GM12878 (cell line): ENCODE data around the gene HTR2B. TPM values are rescaled to one million over a fixed set of nuclear protein-coding genes. Genes with fewer than 3 reads are reported as not detected.

Experiments
- ATAC-seq: fragments of 200-7000 bp; cut with Tn5 transposase; 3 replicates; pipeline ENCODE4 v1.9.1; 2020; ENCODE audit warnings: mild to moderate bottlenecking, moderate library complexity
- BruUV-seq: library from RNA; stranded (reverse); fragments of 400-500 nt; replicated peaks from 2 replicates; lab custom pipeline; 2021; lab: Mats Ljungman, UMichigan
- CTCF ChIA-PET: fragments of 300-600 bp; sonication (Branson Sonifier 250); formaldehyde crosslinking; extraction: SDS; loops from one replicate; lab custom pipeline; 2021; ENCODE audit warnings: inconsistent platforms; lab: Yijun Ruan, JAX
- POLR2A ChIA-PET: fragments of 350-600 bp; formaldehyde crosslinking; extraction: SDS; loops from one replicate; lab custom pipeline; 2021; ENCODE audit warnings: inconsistent platforms; lab: Charles Lee
- RAD21 ChIA-PET: fragments of 300-600 bp; sonication (Branson Sonifier 250); formaldehyde crosslinking; loops from one replicate; lab custom pipeline; 2023; ENCODE audit warnings: antibody characterized with exemption; ENCODE audit not compliant: unreplicated experiment; lab: Charles Lee
- SMC1A ChIA-PET: fragments of 300-600 bp; sonication (Branson Sonifier 250); formaldehyde crosslinking; loops from one replicate; lab custom pipeline; 2023; ENCODE audit not compliant: unreplicated experiment, uncharacterized antibody; lab: Charles Lee
- DNase-seq: peaks from one replicate; pipeline ENCODE4 v3.0.0-alpha.2; 2011; ENCODE audit warnings: low read depth, low spot score
- FAIRE-seq: peaks from 3 replicates; lab custom pipeline; 2011; peaks lifted over from hg19 to GRCh38; lab: Jason Lieb, UNC
- H2AFZ ChIP-seq: 2 replicates; pipeline ENCODE4 v1.6.0; 2011; ENCODE audit warnings: low read depth, low read length, control low read depth; ENCODE audit not compliant: control insufficient read depth
- H3K27ac ChIP-seq: 2 replicates; pipeline ENCODE4 v1.5.1; 2011; ENCODE audit warnings: control low read depth; ENCODE audit not compliant: control insufficient read depth, insufficient read depth
- H3K27me3 ChIP-seq, 2 experiments: replicated peaks in 1 of 2; 2 replicates each; pipeline versions ENCODE4 v1.6.0 to v1.6.1; 2011; ENCODE audit warnings: low read length in 1 of 2; ENCODE audit not compliant: control insufficient read depth in 2 of 2, insufficient read depth in 2 of 2
- H3K36me3 ChIP-seq, 2 experiments: 2 replicates each; pipeline ENCODE4 v1.5.1; 2011; ENCODE audit warnings: low read length in 1 of 2; ENCODE audit not compliant: control insufficient read depth in 2 of 2, insufficient read depth in 2 of 2
- H3K4me1 ChIP-seq: 2 replicates; pipeline ENCODE4 v1.6.1; 2011; ENCODE audit warnings: mild to moderate bottlenecking, low read length, moderate library complexity, mixed read lengths; ENCODE audit not compliant: control insufficient read depth, insufficient read depth
- H3K4me2 ChIP-seq: 2 replicates; pipeline ENCODE4 v1.6.0; 2011; ENCODE audit warnings: control low read depth; ENCODE audit not compliant: control insufficient read depth, insufficient read depth
- H3K4me3 ChIP-seq: fragments of 200-600 bp; sonication (generic); 2 replicates; pipeline ENCODE4 v1.5.1; 2016
- H3K79me2 ChIP-seq: 2 replicates; pipeline ENCODE4 v1.6.0; 2011; ENCODE audit warnings: low read length; ENCODE audit not compliant: control insufficient read depth, insufficient read depth
- H3K9ac ChIP-seq: 2 replicates; pipeline ENCODE4 v1.8.0; 2011; ENCODE audit warnings: low read length, control low read depth, mixed read lengths; ENCODE audit not compliant: control insufficient read depth, insufficient read depth
- H3K9me3 ChIP-seq: replicated peaks from 3 replicates; pipeline ENCODE4 v1.5.1; 2011; ENCODE audit warnings: mild to moderate bottlenecking, low read length; ENCODE audit not compliant: control insufficient read depth, insufficient read depth
- H4K20me1 ChIP-seq: 2 replicates; pipeline ENCODE4 v1.6.0; 2011; ENCODE audit not compliant: control insufficient read depth, insufficient read depth
- ASH2L ChIP-seq: fragments of 300-600, 200-600 bp; sonication (generic); IDR thresholded peaks from 2 replicates; pipeline ENCODE4 v1.6.1; 2017; ENCODE audit warnings: low read depth, mild to moderate bottlenecking, borderline replicate concordance
- BCL3 ChIP-seq: IDR thresholded peaks from 2 replicates; pipeline ENCODE4 v1.6.1; 2011; ENCODE audit warnings: borderline replicate concordance, low read depth, mild to moderate bottlenecking, moderate library complexity, low read length; ENCODE audit not compliant: insufficient read depth, poor library complexity, severe bottlenecking
- BRCA1 ChIP-seq: IDR thresholded peaks from 2 replicates; pipeline ENCODE4 v1.6.1; 2011; ENCODE audit warnings: low read depth, low read length, improper control_type of control experiment
- JUNB ChIP-seq: IDR thresholded peaks from 2 replicates; pipeline ENCODE4 v1.6.1; 2016; ENCODE audit warnings: antibody characterized with exemption, mild to moderate bottlenecking
- JUND ChIP-seq: IDR thresholded peaks from 2 replicates; pipeline ENCODE4 v1.6.1; 2012; ENCODE audit warnings: low read depth, mild to moderate bottlenecking, low read length, improper control_type of control experiment, moderate library complexity
- KLF5 ChIP-seq: fragments of 450-650 bp; IDR thresholded peaks from 2 replicates; pipeline ENCODE4 v1.6.1; 2014; ENCODE audit warnings: mild to moderate bottlenecking; ENCODE audit not compliant: partially characterized antibody
- MAX ChIP-seq: IDR thresholded peaks from 2 replicates; pipeline ENCODE4 v1.6.1; 2012; ENCODE audit warnings: low read depth, low read length, improper control_type of control experiment
- MXI1 ChIP-seq: fragments of 150-350 bp; IDR thresholded peaks from 2 replicates; pipeline ENCODE4 v1.6.1; 2011; ENCODE audit warnings: low read depth, mild to moderate bottlenecking, inconsistent platforms, low read length, improper control_type of control experiment
- NFYB ChIP-seq: IDR thresholded peaks from 2 replicates; pipeline ENCODE4 v1.6.1; 2011; ENCODE audit warnings: low read depth, mild to moderate bottlenecking, low read length, improper control_type of control experiment, moderate library complexity; ENCODE audit not compliant: insufficient read depth
- NRF1 ChIP-seq: conservative IDR thresholded peaks from 2 replicates; pipeline ENCODE4 v1.6.1; 2011; ENCODE audit warnings: mild to moderate bottlenecking, low read depth, low read length, improper control_type of control experiment
- POLR2A ChIP-seq: IDR thresholded peaks from 2 replicates; pipeline ENCODE4 v1.6.1; 2011; ENCODE audit warnings: low read depth, mild to moderate bottlenecking, low read length
- RCOR1 ChIP-seq: conservative IDR thresholded peaks from 2 replicates; pipeline ENCODE4 v1.6.1; 2012; ENCODE audit warnings: low read depth, low read length, improper control_type of control experiment
- SMAD1 ChIP-seq: fragments of 450-650 bp; IDR thresholded peaks from 2 replicates; pipeline ENCODE4 v1.6.1; 2018; ENCODE audit warnings: mild to moderate bottlenecking, low read depth; ENCODE audit not compliant: partially characterized antibody
- SUZ12 ChIP-seq: fragments of 200-600 bp; sonication (generic); IDR thresholded peaks from one replicate; pipeline ENCODE4 v1.6.1; 2018; ENCODE audit warnings: antibody characterized with exemption, mild to moderate bottlenecking; ENCODE audit not compliant: unreplicated experiment
- ZNF217 ChIP-seq: fragments of 450-650 bp; IDR thresholded peaks from 2 replicates; pipeline ENCODE4 v1.6.1; 2017; ENCODE audit warnings: antibody characterized with exemption, mild to moderate bottlenecking
- WGBS: methylation state at CpG from one replicate; pipeline ENCODE4 v1.1.6; 2016; ENCODE audit warnings: low lambda C conversion rate; ENCODE audit not compliant: insufficient replicate concordance, insufficient coverage; ENCODE audit errors: missing lambda C conversion rate; 5-methylcytosine and 5-hydroxymethylcytosine counted together
- in situ Hi-C: fragments of 300-500 bp; cut with MboI; formaldehyde crosslinking; loops from 9 replicates; pipeline ENCODE4 v1.14.3; 2018; ENCODE audit warnings: mixed read lengths
- intact Hi-C: fragments of 100-400 bp; cut with micrococcal nuclease; formaldehyde crosslinking; loops from one replicate; pipeline ENCODE4 v1.14.2; 2022; ENCODE audit not compliant: unreplicated experiment
- polyA plus RNA-seq, 11 experiments: library from polyadenylated mRNA; depleted of rRNA in 4 of 11; unstranded in 6 of 11; stranded (reverse) in 5 of 11; fragments of >200 nt; fragmentation: Nextera tagmentation in 4 of 11; fragmentation: Illumina TruSeq in 1 of 11; extraction: Ambion mirVana in 4 of 11; extraction: Trizol in 1 of 11; gene quantifications; 1 replicate in 1 of 11; 2 replicates in 10 of 11; pipeline versions ENCODE4 v1.2.1 to v1.2.3, GENCODE V29; 2011 to 2016; ENCODE audit warnings: inconsistent platforms in 2 of 11, missing spikeins in 2 of 11, low read depth in 1 of 11
- total RNA-seq, 4 experiments: library from RNA; depleted of rRNA in 3 of 4; stranded (reverse); fragments of >200 nt in 3 of 4; fragmentation: Illumina TruSeq in 1 of 4; extraction: Trizol in 1 of 4; gene quantifications; 2 replicates each; pipeline versions ENCODE4 v1.2.1 to v1.2.3, GENCODE V29; 2013 to 2021

Gene HTR2B
- total and polyA plus RNA-seq, 10 of the 15 experiments (the other 5 are each of a cell fraction or from before 2014, with no cell fraction given): 0.03 to 1.2 (median 0.15) TPM

GRCh38 chr2:231088754-231089153, 36.1 kb downstream of the HTR2B start:
- H3K4me3 ChIP-seq: no peak overlapping the region
- no peak for FAIRE-seq
- no peaks in the 10 kb centered on the region for H3K27me3 ChIP-seq
- TF ChIP-seq MAX (no peak), RCOR1 (no peak), BRCA1 (no peak), JUNB (no peak), SUZ12 (no peak), SMAD1 (no peak), KLF5 (no peak), ASH2L (no peak), POLR2A (no peak), MXI1 (no peak), NRF1 (no peak), NFYB (no peak), JUND (no peak), BCL3 (no peak), ZNF217 (no peak)
- TF ChIP-seq, all 136 proteins: peak for 0
- no peak for ATAC-seq
- Histone ChIP-seq H3K9ac (no peak overlapping the region), H3K9me3 (no peaks in the 10 kb centered on the region), H3K4me2 (no peak overlapping the region), H3K4me1 (no peaks in the 10 kb centered on the region), H3K27ac (no peak overlapping the region), H3K36me3 (peaks cover 2 to 11% of the 10 kb centered on the region in 2 experiments), H2AFZ (no peak overlapping the region), H3K79me2 (no peaks in the 10 kb centered on the region), H4K20me1 (no peaks in the 10 kb centered on the region)
- SMC1A ChIA-PET: interaction anchor here (1.1 kb wide), 1 partner anchor 329 kb away, joined by 3 read pairs; no protein-coding TSS in a partner anchor
- in situ Hi-C loops: no loop called here
- DNase-seq: no peak
- RAD21 ChIA-PET: no interaction called here
- WGBS: 47% methylated on average over 4 of the region's 4 CpGs
- POLR2A ChIA-PET: no interaction called here
- BruUV-seq: no TSS peak
- intact Hi-C loops: no loop called here
- CTCF ChIA-PET: no interaction called here
